CD4-positive, alpha-beta T cell (primary cell): Measurements from ENCODE around the gene LRRC55. TPM values are rescaled to one million over a fixed set of nuclear protein-coding genes. Genes with fewer than 3 reads are reported as not detected.

Source experiments
- ATAC-seq: fragments of 200-7000 bp; cut with Tn5 transposase; one replicate; pipeline ENCODE4 v1.10.0; 2022; ENCODE audit warnings: mild to moderate bottlenecking; ENCODE audit not compliant: poor library complexity
- CTCF ChIA-PET: fragments of 350-600 bp; sonication (Branson Sonifier 250); formaldehyde crosslinking; loops from one replicate; lab custom pipeline; 2021; ENCODE audit warnings: antibody characterized with exemption, inconsistent platforms; lab: Charles Lee
- POLR2A ChIA-PET: fragments of 350-600 bp; sonication (Branson Sonifier 250); formaldehyde crosslinking; loops from one replicate; lab custom pipeline; 2021; ENCODE audit warnings: antibody characterized with exemption, inconsistent platforms; lab: Charles Lee
- DNase-seq, 14 experiments: peaks; one replicate each; pipeline ENCODE4 v3.0.0-alpha.2; 2013 to 2020; ENCODE audit warnings: mixed read lengths in 2 of 14
- H3K27ac ChIP-seq, 2 donors: one replicate each; pipeline versions ENCODE4 v1.5.1 to v1.7.0; 2013; ENCODE audit warnings: low read length in 2 of 2, low read depth in 1 of 2, mild to moderate bottlenecking in 1 of 2
- H3K27me3 ChIP-seq, 2 experiments: 1 replicate in 1 of 2; 2 replicates in 1 of 2; pipeline versions ENCODE4 v1.6.1 to v1.7.0; 2013; ENCODE audit warnings: low read length in 2 of 2, control low read depth in 1 of 2, mild to moderate bottlenecking in 1 of 2, moderate library complexity in 1 of 2; ENCODE audit not compliant: insufficient read depth in 2 of 2, control insufficient read depth in 1 of 2
- H3K36me3 ChIP-seq: one replicate; pipeline ENCODE4 v1.6.1; 2013; ENCODE audit warnings: low read length, control low read depth; ENCODE audit not compliant: insufficient read depth
- H3K4me1 ChIP-seq: one replicate; pipeline ENCODE4 v1.6.1; 2013; ENCODE audit warnings: low read length, control low read depth; ENCODE audit not compliant: insufficient read depth
- H3K4me3 ChIP-seq: one replicate; pipeline ENCODE4 v1.5.1; 2013; ENCODE audit warnings: mild to moderate bottlenecking, low read length, moderate library complexity
- H3K9me3 ChIP-seq, 2 experiments: 1 replicate in 1 of 2; 2 replicates in 1 of 2; pipeline versions ENCODE4 v1.6.1 to v1.7.0; 2013; ENCODE audit warnings: low read length in 2 of 2, mild to moderate bottlenecking in 2 of 2, control low read depth in 1 of 2, moderate library complexity in 1 of 2; ENCODE audit not compliant: control insufficient read depth in 1 of 2, insufficient read depth in 1 of 2
- H3K27ac Mint-ChIP-seq: one replicate; pipeline ENCODE4 v1.8.0; 2020; ENCODE audit warnings: mixed read lengths
- H3K27me3 Mint-ChIP-seq: one replicate; pipeline ENCODE4 v1.8.0; 2021; ENCODE audit warnings: mixed read lengths
- H3K36me3 Mint-ChIP-seq: one replicate; pipeline ENCODE4 v1.8.0; 2021; ENCODE audit warnings: low read depth, mixed read lengths
- H3K4me1 Mint-ChIP-seq: one replicate; pipeline ENCODE4 v1.8.0; 2021; ENCODE audit warnings: low read depth, mixed read lengths
- H3K4me3 Mint-ChIP-seq: one replicate; pipeline ENCODE4 v1.8.0; 2020; ENCODE audit warnings: mild to moderate bottlenecking, mixed read lengths
- H3K9me3 Mint-ChIP-seq: one replicate; pipeline ENCODE4 v1.8.0; 2020; ENCODE audit warnings: mixed read lengths
- intact Hi-C, 2 experiments: fragments of 100-400 bp; cut with DNase I in 1 of 2; cut with micrococcal nuclease in 1 of 2; formaldehyde crosslinking; loops; one replicate each; pipeline versions ENCODE4 v1.15.1 to v1.9.0; 2023 to 2025; cut with DNase I, micrococcal nuclease
- total RNA-seq, 174 experiments: library from RNA in 2 of 174; stranded (reverse) in 2 of 174; gene quantifications; one replicate each; pipeline ENCODE4 v1.2.3 and lab custom pipeline; 2021 to 2026
- TF ChIP-seq, protein P1 (sequence below): fragments of 200-600 bp; IDR thresholded peaks from one replicate; pipeline ENCODE4 v1.8.0; 2022; ENCODE audit warnings: antibody characterized with exemption, mild to moderate bottlenecking

LRRC55 gene
- total RNA-seq, 2 experiments from 2014 or later, result not detected

DNA sequence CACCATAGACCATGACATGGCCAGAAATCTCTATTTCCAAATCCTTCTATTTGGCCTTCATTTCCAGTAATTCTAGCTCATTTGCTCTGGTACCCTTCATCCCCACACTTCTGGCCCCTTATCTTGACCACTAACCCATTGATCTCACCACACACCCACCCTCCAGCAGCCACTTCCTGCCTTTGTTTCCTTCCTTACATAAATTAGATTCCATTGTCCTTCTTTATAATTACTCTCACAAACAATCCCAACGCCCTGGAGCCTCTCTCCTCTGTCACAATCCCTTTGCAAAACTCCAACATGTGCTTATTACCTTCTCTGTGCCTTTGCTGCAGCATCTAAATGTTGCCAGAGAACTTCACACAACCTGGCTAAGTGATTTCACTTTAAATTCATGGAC is 40.5 kb downstream of the LRRC55 start:
- no peak for DNase-seq
- ChIA-PET CTCF (no interaction called here), POLR2A (no interaction called here)
- peaks cover 2 to 8% of the 10 kb centered on the region in 2 experiments for H3K27me3 ChIP-seq
- no peaks in the 10 kb centered on the region for H3K36me3 Mint-ChIP-seq
- no peaks in the 10 kb centered on the region for H3K4me1 Mint-ChIP-seq
- ATAC-seq, result no peak
- H3K27ac ChIP-seq, result no peak overlapping the region
- no peak overlapping the region for H3K4me3 Mint-ChIP-seq
- H3K9me3 ChIP-seq, result peaks cover 0 to 5% of the 10 kb centered on the region in 2 experiments
- TF ChIP-seq, protein P1, sequence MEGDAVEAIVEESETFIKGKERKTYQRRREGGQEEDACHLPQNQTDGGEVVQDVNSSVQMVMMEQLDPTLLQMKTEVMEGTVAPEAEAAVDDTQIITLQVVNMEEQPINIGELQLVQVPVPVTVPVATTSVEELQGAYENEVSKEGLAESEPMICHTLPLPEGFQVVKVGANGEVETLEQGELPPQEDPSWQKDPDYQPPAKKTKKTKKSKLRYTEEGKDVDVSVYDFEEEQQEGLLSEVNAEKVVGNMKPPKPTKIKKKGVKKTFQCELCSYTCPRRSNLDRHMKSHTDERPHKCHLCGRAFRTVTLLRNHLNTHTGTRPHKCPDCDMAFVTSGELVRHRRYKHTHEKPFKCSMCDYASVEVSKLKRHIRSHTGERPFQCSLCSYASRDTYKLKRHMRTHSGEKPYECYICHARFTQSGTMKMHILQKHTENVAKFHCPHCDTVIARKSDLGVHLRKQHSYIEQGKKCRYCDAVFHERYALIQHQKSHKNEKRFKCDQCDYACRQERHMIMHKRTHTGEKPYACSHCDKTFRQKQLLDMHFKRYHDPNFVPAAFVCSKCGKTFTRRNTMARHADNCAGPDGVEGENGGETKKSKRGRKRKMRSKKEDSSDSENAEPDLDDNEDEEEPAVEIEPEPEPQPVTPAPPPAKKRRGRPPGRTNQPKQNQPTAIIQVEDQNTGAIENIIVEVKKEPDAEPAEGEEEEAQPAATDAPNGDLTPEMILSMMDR, result no peak
- no peaks in the 10 kb centered on the region for H3K9me3 Mint-ChIP-seq
- no peaks in the 10 kb centered on the region for H3K36me3 ChIP-seq
- H3K4me1 ChIP-seq, result no peaks in the 10 kb centered on the region
- intact Hi-C loops, result no loop called here
- H3K27ac Mint-ChIP-seq, result no peak overlapping the region
- peaks cover 17% of the 10 kb centered on the region for H3K27me3 Mint-ChIP-seq
- H3K4me3 ChIP-seq, result no peak overlapping the region

DNA sequence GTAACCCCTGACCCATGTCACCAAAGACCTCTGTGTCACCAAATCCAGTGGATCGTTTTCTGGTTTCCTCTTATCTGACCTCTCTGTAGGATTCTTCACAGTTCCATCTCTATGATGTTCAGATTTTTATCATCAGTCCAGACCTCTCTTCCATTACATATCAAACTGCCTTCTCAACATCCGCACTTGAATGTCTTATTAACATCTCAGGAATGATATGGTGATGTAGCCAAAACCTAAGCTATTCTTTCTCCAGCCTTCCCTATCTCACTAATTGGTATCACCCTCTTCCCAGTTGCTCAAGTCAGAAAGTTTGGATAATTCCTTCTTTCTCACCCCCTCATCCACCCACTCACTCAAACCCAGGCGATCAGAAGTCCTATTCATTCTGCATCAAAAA is 41.8 kb downstream of the LRRC55 start:
- Mint-ChIP-seq H3K4me3 (no peak overlapping the region), H3K27me3 (peaks cover 13% of the 10 kb centered on the region), H3K27ac (no peak overlapping the region), H3K9me3 (no peaks in the 10 kb centered on the region), H3K36me3 (no peaks in the 10 kb centered on the region), H3K4me1 (no peaks in the 10 kb centered on the region)
- ChIA-PET CTCF (no interaction called here), POLR2A (no interaction called here)
- Histone ChIP-seq H3K4me3 (no peak overlapping the region), H3K9me3 (peaks cover 0 to 5% of the 10 kb centered on the region in 2 experiments), H3K36me3 (no peaks in the 10 kb centered on the region), H3K27me3 (peaks cover 3 to 5% of the 10 kb centered on the region in 2 experiments), H3K4me1 (no peaks in the 10 kb centered on the region), H3K27ac (no peak overlapping the region)
- TF ChIP-seq, protein P1, result no peak
- DNase-seq (no peak), ATAC-seq (no peak)
- intact Hi-C loops, result no loop called here

DNA sequence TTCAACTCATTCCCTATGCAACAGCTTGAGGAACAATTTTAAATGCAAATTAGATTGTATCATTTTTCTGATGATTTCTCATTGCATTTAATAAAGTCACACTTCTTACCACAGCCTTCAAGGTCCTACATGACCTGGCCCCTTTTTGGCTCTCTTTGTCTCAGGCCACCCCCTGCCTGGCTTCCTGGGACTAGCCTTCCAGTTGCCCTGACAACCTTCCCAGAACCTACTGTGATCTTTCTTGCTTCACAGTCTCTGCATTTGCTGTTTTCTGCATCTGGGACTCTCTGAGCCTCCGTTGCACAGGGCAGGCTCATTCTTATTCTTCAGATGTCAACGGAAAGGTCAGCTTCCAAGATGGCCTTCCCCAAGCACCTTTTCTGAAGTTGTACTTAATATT is 42.4 kb downstream of the LRRC55 start:
- ATAC-seq (no peak), DNase-seq (no peak)
- Mint-ChIP-seq H3K4me3 (no peak overlapping the region), H3K27me3 (peaks cover 13% of the 10 kb centered on the region), H3K9me3 (no peaks in the 10 kb centered on the region), H3K36me3 (no peaks in the 10 kb centered on the region), H3K27ac (no peak overlapping the region), H3K4me1 (no peaks in the 10 kb centered on the region)
- ChIA-PET POLR2A (no interaction called here), CTCF (no interaction called here)
- intact Hi-C loops, result no loop called here
- Histone ChIP-seq H3K4me1 (no peaks in the 10 kb centered on the region), H3K4me3 (no peak overlapping the region), H3K36me3 (no peaks in the 10 kb centered on the region), H3K27ac (no peak overlapping the region), H3K27me3 (peaks cover 3 to 5% of the 10 kb centered on the region in 2 experiments), H3K9me3 (peaks cover 0 to 5% of the 10 kb centered on the region in 2 experiments)
- TF ChIP-seq, protein P1, result no peak
